Activated CD4-positive, alpha-beta T cell treated with anti-CD3 and anti-CD28 coated beads, Interleukin-2, amount 10 ng/mL, durations not matched to agents 7 days and 5 days (primary cell): ENCODE data around the gene NCAPH2. TPM values are rescaled to one million over a fixed set of nuclear protein-coding genes. Genes with fewer than 3 reads are reported as not detected.

Experiments used
- CTCF ChIA-PET: fragments of 350-600 bp; sonication (Branson Sonifier 250); formaldehyde crosslinking; loops from one replicate; lab custom pipeline; 2021; ENCODE audit warnings: antibody characterized with exemption; lab: Charles Lee
- POLR2A ChIA-PET: fragments of 350-600 bp; sonication (Branson Sonifier 250); formaldehyde crosslinking; loops from one replicate; lab custom pipeline; 2021; ENCODE audit warnings: antibody characterized with exemption; lab: Charles Lee
- DNase-seq: peaks from one replicate; pipeline ENCODE4 v3.0.0-alpha.2; 2020
- H3K27ac Mint-ChIP-seq: one replicate; pipeline ENCODE4 v1.8.0; 2021; ENCODE audit warnings: mild to moderate bottlenecking, moderate library complexity, mixed read lengths
- H3K27me3 Mint-ChIP-seq: one replicate; pipeline ENCODE4 v1.8.0; 2021; ENCODE audit warnings: mixed read lengths
- H3K36me3 Mint-ChIP-seq: one replicate; pipeline ENCODE4 v1.8.0; 2021; ENCODE audit warnings: low read depth, mixed read lengths
- H3K4me1 Mint-ChIP-seq: one replicate; pipeline ENCODE4 v1.8.0; 2021; ENCODE audit warnings: mixed read lengths
- H3K4me3 Mint-ChIP-seq: one replicate; pipeline ENCODE4 v1.8.0; 2021; ENCODE audit warnings: mild to moderate bottlenecking, moderate library complexity, mixed read lengths
- H3K9me3 Mint-ChIP-seq: one replicate; pipeline ENCODE4 v1.8.0; 2021; ENCODE audit warnings: mixed read lengths
- total RNA-seq, 2 experiments: library from RNA; stranded (reverse); gene quantifications; one replicate each; pipeline ENCODE4 v1.2.3, GENCODE V29; 2021

The NCAPH2 gene
- total RNA-seq, 2 experiments from 2014 or later, result 110 to 133 TPM

- ChIA-PET POLR2A (interaction anchor here (1.0 kb wide), 1 partner anchor 152 kb away, joined by 3 read pairs; no protein-coding TSS in a partner anchor), CTCF (interaction anchor here (0.6 to 2.5 kb wide), 10 partner anchors 11 to 240 kb away, joined by 3 to 10 read pairs (median 4); partner anchors contain the start of gene SCO2)
- H3K36me3 Mint-ChIP-seq, result peaks cover 47% of the 10 kb centered on the region
- H3K4me1 Mint-ChIP-seq, result peaks cover 66% of the 10 kb centered on the region
- peak overlapping the region; percentile 97 for H3K27ac Mint-ChIP-seq
- DNase-seq, result no peak
- no peaks in the 10 kb centered on the region for H3K27me3 Mint-ChIP-seq
- no peaks in the 10 kb centered on the region for H3K9me3 Mint-ChIP-seq
- H3K4me3 Mint-ChIP-seq, result peak overlapping the region; percentile 67
Observed at GRCh38 chr22:50468626-50469025, 39.4 kb upstream of the NCAPH2 start.

GRCh38 chr22:50469377-50470305 is 38.4 kb upstream of the NCAPH2 start:
- Mint-ChIP-seq H3K4me1 (peaks cover 71% of the 10 kb centered on the region), H3K27ac (peak overlapping the region; percentile 97), H3K4me3 (peak overlapping the region; percentile 67), H3K36me3 (peaks cover 42% of the 10 kb centered on the region), H3K9me3 (no peaks in the 10 kb centered on the region), H3K27me3 (no peaks in the 10 kb centered on the region)
- DNase-seq, result peak; percentile 98
- ChIA-PET CTCF (interaction anchor here (0.6 to 2.5 kb wide), 11 partner anchors 10 to 200 kb away, joined by 3 to 10 read pairs (median 4); partner anchors contain the start of genes SCO2 and SYCE3), POLR2A (interaction anchor here (0.9 to 1.2 kb wide), 4 partner anchors 39 to 152 kb away, joined by 3 to 5 read pairs (median 4); partner anchors contain the start of gene SCO2)

DNA sequence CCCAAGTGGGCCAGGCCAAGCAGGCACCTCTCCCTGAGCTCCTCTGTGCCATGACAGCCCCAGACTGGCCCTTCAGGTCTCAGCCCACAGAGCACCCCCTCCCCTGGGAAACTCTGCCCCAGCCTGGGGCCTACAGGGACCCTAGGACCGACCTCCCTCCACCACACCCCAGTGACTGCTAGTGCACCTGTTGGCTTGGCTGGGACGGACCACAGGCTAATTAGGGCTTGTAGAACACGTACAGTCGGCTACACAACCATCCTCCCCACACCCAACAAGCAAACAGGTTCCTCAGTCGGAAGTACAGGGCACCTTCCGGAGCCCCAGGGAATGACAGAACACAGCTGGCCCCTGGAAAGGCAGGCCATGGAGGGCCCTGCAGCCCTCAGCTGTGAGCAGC is 37.5 kb upstream of the NCAPH2 start:
- H3K27ac Mint-ChIP-seq, result peak overlapping the region; percentile 97
- CTCF ChIA-PET, result interaction anchor here (0.7 to 2.5 kb wide), 10 partner anchors 9 to 195 kb away, joined by 3 to 10 read pairs (median 3); partner anchors contain the start of genes SCO2 and SYCE3

GRCh38 chr22:50471197-50471847 is 36.7 kb upstream of the NCAPH2 start:
- Mint-ChIP-seq H3K27me3 (no peaks in the 10 kb centered on the region), H3K4me1 (peaks cover 76% of the 10 kb centered on the region), H3K27ac (peak overlapping the region; percentile 97), H3K36me3 (peaks cover 37% of the 10 kb centered on the region), H3K9me3 (no peaks in the 10 kb centered on the region), H3K4me3 (peak overlapping the region; percentile 67)
- CTCF ChIA-PET, result interaction anchor here (0.8 to 1.5 kb wide), 4 partner anchors 21 to 196 kb away, joined by 3 to 4 read pairs (median 3); partner anchors contain the start of gene SCO2
- POLR2A ChIA-PET, result no interaction called here
- no peak for DNase-seq

More for the DNA sequence above, 37.5 kb upstream of the NCAPH2 start:
- no peaks in the 10 kb centered on the region for H3K27me3 Mint-ChIP-seq
- H3K36me3 Mint-ChIP-seq, result peaks cover 41% of the 10 kb centered on the region
- peak overlapping the region; percentile 67 for H3K4me3 Mint-ChIP-seq
- DNase-seq, result no peak
- POLR2A ChIA-PET, result interaction anchor here (0.9 to 1.2 kb wide), 4 partner anchors 38 to 151 kb away, joined by 3 to 5 read pairs (median 4); partner anchors contain the start of gene SCO2
- H3K9me3 Mint-ChIP-seq, result no peaks in the 10 kb centered on the region
- H3K4me1 Mint-ChIP-seq, result peaks cover 75% of the 10 kb centered on the region

- H3K27me3 Mint-ChIP-seq, result no peaks in the 10 kb centered on the region
- ChIA-PET CTCF (interaction anchor here (1.6 to 2.4 kb wide), 2 partner anchors 27 to 73 kb away, joined by 4 to 13 read pairs; partner anchors contain the start of gene KLHDC7B), POLR2A (no interaction called here)
- peaks cover 30% of the 10 kb centered on the region for H3K36me3 Mint-ChIP-seq
- H3K4me3 Mint-ChIP-seq, result peak overlapping the region; percentile 28
- peaks cover 77% of the 10 kb centered on the region for H3K4me1 Mint-ChIP-seq
- H3K27ac Mint-ChIP-seq, result peak overlapping the region; percentile 97
- no peak for DNase-seq
- H3K9me3 Mint-ChIP-seq, result no peaks in the 10 kb centered on the region
Observed at GRCh38 chr22:50471962-50472361, 36.1 kb upstream of the NCAPH2 start.

DNA sequence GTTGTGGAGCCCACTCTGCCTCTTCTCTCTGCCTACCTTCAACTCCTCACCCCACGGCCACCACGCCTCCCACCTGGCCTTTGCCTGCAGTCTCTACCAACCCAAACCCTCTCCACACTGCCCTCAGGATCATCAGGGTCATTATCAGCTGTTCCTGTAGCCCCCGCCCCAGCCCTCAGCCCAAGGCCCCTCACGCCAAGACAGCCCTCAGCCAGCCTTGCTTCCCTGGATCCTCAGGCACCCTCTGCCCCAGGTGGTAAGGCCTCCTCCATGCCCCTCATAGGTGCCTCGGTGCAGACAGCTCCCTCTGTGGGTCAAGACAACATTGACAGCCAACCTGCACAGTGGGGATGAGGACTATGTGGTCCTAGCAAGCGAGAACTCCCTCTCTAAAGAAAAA is 34.9 kb upstream of the NCAPH2 start:
- DNase-seq, result peak; percentile 62
- ChIA-PET POLR2A (no interaction called here), CTCF (interaction anchor here (0.7 to 2.4 kb wide), 7 partner anchors 15 to 148 kb away, joined by 3 to 13 read pairs (median 4); partner anchors contain the start of genes KLHDC7B and SCO2)
- Mint-ChIP-seq H3K4me1 (peaks cover 70% of the 10 kb centered on the region), H3K9me3 (no peaks in the 10 kb centered on the region), H3K36me3 (peaks cover 21% of the 10 kb centered on the region), H3K27ac (peak overlapping the region; percentile 88), H3K4me3 (peak overlapping the region; percentile 89), H3K27me3 (no peaks in the 10 kb centered on the region)

DNA sequence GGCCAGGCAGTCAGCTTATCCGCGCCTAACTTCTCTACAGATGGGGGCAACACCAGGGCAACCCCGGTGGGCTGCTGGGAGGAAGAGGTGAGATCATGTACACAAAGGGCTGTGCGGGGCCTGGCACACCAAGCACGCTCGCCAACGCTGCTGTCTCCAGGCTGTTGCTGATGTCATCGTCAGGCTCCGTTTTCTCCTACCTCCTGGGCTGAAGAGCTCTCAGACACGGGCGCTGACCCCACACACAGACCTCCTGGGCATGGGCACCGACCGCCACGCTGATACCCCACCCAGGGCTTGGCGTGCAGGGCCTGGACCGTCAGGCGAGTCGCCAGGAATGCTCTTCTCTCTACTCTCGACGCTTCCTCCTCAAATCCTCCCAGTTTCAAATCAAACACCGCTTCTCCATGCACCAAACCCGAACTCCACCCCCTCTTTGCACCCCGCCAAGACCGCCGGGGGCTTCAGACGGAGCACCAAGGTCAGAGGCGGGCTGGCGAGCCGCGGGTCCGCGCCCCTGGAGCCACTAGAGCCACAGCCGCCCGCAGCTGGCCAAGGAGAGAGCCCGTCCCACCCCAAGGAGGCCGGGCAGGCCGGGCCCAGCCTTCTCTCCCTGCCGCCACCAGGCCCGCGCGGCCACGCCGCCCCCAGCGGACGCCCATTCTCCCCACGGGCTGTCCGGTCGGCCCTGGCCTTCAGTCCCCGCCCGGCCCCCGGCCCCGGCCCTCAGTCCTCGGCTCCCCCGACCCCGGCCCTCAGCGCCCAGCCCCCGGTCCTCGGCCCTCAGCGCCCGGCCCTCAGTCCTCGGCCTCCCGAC is 34.0 kb upstream of the NCAPH2 start:
- Mint-ChIP-seq H3K27me3 (no peaks in the 10 kb centered on the region), H3K4me1 (peaks cover 60% of the 10 kb centered on the region), H3K36me3 (peaks cover 16% of the 10 kb centered on the region), H3K27ac (peak overlapping the region; percentile 88), H3K9me3 (no peaks in the 10 kb centered on the region), H3K4me3 (peak overlapping the region; percentile 89)
- peak; percentile 29 for DNase-seq
- POLR2A ChIA-PET, result no interaction called here
- CTCF ChIA-PET, result interaction anchor here (1.0 to 2.4 kb wide), 8 partner anchors 16 to 147 kb away, joined by 3 to 13 read pairs (median 4); partner anchors contain the start of genes KLHDC7B and SCO2

DNA sequence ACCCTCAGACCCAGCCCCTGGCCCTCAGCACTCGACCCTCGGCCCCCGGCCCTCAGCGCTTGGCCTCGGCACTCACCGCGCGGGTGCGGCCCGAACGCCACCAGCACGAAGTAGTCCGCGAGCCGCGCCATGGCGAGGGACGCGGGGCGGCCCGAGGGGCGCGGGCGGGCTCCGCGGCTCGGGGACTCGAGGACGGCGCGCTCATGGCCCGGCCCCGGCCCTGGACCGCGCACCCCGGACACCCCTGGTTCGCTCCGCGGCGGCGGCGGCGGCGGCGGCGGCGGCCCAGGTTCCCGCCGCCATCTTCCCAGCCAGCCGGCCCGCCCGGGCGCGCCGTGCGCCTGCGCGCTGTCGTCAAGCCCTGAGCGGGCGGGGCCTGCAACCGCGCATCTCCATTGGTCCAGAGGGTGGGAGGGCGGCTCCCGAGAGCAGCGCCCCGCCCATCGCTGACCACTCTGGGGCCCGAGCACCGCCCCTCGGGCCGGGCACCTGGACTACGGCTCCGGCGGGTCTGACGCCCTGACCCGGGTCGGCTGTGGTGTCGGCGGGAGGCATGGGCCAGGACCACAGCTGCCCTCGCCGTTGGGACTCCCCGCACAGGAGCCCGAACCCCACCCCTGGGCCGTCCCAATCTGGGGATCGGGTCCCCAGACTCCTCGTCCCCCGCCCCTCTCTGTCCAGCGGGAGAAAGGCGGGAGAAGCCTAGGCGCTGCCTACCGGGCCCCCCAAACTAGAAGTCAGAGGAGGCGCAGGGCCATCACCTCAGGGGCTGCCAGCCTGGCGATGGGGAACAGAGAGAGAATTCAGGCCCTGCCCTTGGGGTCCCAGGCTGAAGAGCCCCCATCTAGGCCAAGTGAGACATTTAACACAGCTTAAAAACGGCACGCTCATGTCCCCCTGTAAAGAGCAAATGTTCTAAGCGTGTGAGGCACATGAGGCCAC is 33.0 kb upstream of the NCAPH2 start, which contains the start of gene SBF1:
Gene SBF1 (minus strand): TSS at position 326 of the 942 bp plus-strand sequence. CDS start 195 bp downstream, at position 131.
- Mint-ChIP-seq H3K9me3 (no peaks in the 10 kb centered on the region), H3K27ac (peak within 1 kb of the TSS; percentile 88), H3K36me3 (peaks cover 16% of the 10 kb centered on the region), H3K4me1 (peaks cover 55% of the 10 kb centered on the region), H3K27me3 (peaks cover 4% of the 10 kb centered on the region), H3K4me3 (peak within 1 kb of the TSS; percentile 89)
- ChIA-PET POLR2A (no interaction called here), CTCF (interaction anchor here (0.9 to 1.3 kb wide), 2 partner anchors 34 to 145 kb away, joined by 3 to 4 read pairs; no protein-coding TSS in a partner anchor)
- peak; percentile 89 for DNase-seq

- ChIA-PET CTCF (interaction anchor here (0.9 to 1.3 kb wide), 2 partner anchors 33 to 144 kb away, joined by 3 to 4 read pairs; no protein-coding TSS in a partner anchor), POLR2A (no interaction called here)
Observed at GRCh38 chr22:50475652-50476002, 32.4 kb upstream of the NCAPH2 start.

DNA sequence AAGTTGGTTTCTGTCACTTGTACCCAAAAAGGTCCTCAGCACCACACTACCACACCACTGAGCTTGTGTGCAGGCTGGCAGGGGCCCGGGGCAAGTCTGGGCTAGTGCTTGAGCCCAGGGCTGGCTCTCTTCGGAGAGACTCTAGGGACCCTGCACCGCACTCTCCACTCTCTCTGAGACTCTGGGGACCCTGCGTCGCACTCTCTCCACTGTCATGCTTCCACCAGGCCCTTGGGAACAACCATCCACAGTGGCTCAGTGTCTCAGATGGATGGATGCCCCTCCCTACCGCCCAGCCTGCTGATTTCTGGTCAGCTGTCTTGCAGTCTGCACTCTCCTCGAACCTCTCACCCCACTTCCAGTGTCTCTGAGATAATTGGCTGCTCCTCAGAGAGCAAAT is 31.2 kb upstream of the NCAPH2 start:
- CTCF ChIA-PET, result no interaction called here
- H3K4me3 Mint-ChIP-seq, result peak overlapping the region; percentile 63
- peaks cover 12% of the 10 kb centered on the region for H3K36me3 Mint-ChIP-seq

More at GRCh38 chr22:50475652-50476002, 32.4 kb upstream of the NCAPH2 start:
- no peak for DNase-seq
- Mint-ChIP-seq H3K27ac (peak overlapping the region; percentile 79), H3K4me1 (peaks cover 51% of the 10 kb centered on the region), H3K36me3 (peaks cover 13% of the 10 kb centered on the region), H3K27me3 (peaks cover 9% of the 10 kb centered on the region), H3K9me3 (no peaks in the 10 kb centered on the region), H3K4me3 (peak overlapping the region; percentile 63)

More for the DNA sequence above, 31.2 kb upstream of the NCAPH2 start:
- no peak for DNase-seq
- peaks cover 12% of the 10 kb centered on the region for H3K27me3 Mint-ChIP-seq
- H3K27ac Mint-ChIP-seq, result peak overlapping the region; percentile 38
- peaks cover 39% of the 10 kb centered on the region for H3K4me1 Mint-ChIP-seq
- POLR2A ChIA-PET, result no interaction called here
- H3K9me3 Mint-ChIP-seq, result no peaks in the 10 kb centered on the region
